Measurements from ENCODE around the gene FGF23.

FGF23 gene

DNA sequence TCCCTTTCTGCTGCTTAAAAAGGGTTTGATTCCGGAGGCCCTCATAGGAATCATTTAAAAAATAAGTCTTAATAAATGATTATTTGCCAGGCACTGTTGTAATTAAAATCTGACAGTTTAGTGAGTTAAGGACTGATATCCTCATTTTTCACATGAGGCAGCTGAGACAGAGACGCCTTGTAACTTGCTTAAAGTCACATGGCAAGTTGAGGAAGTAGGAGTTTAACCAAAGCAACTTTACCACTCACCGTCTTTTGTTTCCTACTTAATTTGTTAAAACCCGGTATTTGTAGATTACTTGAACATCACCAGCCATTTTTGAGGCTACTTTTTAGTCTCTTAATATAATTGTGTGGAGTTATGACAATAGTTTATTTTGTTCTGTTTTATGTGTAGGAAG is 56.1 kb downstream of the FGF23 start:
- DNase-seq (no peak), ATAC-seq (ENCODE audit: insufficient read depth, low read depth) (no peak)
- Histone ChIP-seq H3K9ac (ENCODE audit: low read depth, low read length) (no peak overlapping the region), H3K27me3 (ENCODE audit: insufficient read depth, low read length, poor library complexity) (no peaks in the 10 kb centered on the region), H3K4me1 (ENCODE audit: insufficient read depth, low read length) (peaks cover 34% of the 10 kb centered on the region), H3K36me3 (ENCODE audit: insufficient read depth, low read length) (peaks cover 3% of the 10 kb centered on the region; the same call in 1 of the 2 replicates), H3K9me3 (ENCODE audit: insufficient read depth, low read length, severe bottlenecking) (no peaks in the 10 kb centered on the region), H3K4me3 (ENCODE audit: low read depth in 1 of 2, low read length in 2 of 2) (no peak overlapping the region), H2AFZ (ENCODE audit: low read depth, low read length) (no peak overlapping the region), H3K4me2 (ENCODE audit: insufficient read depth, low read length) (peak overlapping the region; percentile 79; the same call in 1 of the 2 replicates), H4K20me1 (ENCODE audit: insufficient read depth, low read length) (no peaks in the 10 kb centered on the region; the same call in 1 of the 2 replicates), H3K27ac (ENCODE audit: low read length) (no peak overlapping the region), H3K79me2 (ENCODE audit: insufficient read depth, low read length) (peaks cover 26% of the 10 kb centered on the region)
- TF ChIP-seq, protein P1, sequence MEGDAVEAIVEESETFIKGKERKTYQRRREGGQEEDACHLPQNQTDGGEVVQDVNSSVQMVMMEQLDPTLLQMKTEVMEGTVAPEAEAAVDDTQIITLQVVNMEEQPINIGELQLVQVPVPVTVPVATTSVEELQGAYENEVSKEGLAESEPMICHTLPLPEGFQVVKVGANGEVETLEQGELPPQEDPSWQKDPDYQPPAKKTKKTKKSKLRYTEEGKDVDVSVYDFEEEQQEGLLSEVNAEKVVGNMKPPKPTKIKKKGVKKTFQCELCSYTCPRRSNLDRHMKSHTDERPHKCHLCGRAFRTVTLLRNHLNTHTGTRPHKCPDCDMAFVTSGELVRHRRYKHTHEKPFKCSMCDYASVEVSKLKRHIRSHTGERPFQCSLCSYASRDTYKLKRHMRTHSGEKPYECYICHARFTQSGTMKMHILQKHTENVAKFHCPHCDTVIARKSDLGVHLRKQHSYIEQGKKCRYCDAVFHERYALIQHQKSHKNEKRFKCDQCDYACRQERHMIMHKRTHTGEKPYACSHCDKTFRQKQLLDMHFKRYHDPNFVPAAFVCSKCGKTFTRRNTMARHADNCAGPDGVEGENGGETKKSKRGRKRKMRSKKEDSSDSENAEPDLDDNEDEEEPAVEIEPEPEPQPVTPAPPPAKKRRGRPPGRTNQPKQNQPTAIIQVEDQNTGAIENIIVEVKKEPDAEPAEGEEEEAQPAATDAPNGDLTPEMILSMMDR (IDR thresholded peaks at IDR 0.05; ENCODE audit: borderline replicate concordance, extremely low read depth, low read length, poor library complexity, severe bottlenecking) = no peak

DNA sequence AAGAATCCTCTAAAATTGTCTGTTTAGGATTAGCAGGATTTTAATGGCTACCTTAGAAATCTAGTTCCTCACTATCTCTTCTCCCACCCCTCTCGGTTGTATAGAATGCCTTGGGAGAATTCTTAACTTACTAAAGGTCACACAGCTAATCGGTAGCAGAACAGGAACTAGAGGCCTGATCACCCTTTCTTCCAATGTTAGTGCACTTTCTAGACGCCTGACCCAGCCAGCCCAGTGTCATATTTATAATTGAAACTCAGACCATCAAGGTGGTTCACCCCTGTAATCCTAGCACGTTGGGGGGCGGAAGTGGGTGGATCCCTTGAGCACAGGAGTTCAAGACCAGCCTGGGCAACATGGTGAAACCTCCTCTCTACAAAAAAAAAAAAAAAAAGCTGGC is 56.8 kb downstream of the FGF23 start:
- ATAC-seq (ENCODE audit: insufficient read depth, low read depth) = no peak
- Histone ChIP-seq H3K36me3 (ENCODE audit: insufficient read depth, low read length) (peaks cover 3% of the 10 kb centered on the region; the same call in 1 of the 2 replicates), H3K4me1 (ENCODE audit: insufficient read depth, low read length) (peaks cover 34% of the 10 kb centered on the region), H3K79me2 (ENCODE audit: insufficient read depth, low read length) (peaks cover 26% of the 10 kb centered on the region), H3K4me2 (ENCODE audit: insufficient read depth, low read length) (peak overlapping the region; percentile 79), H3K9me3 (ENCODE audit: insufficient read depth, low read length, severe bottlenecking) (no peaks in the 10 kb centered on the region), H3K27me3 (ENCODE audit: insufficient read depth, low read length, poor library complexity) (no peaks in the 10 kb centered on the region), H2AFZ (ENCODE audit: low read depth, low read length) (no peak overlapping the region), H4K20me1 (ENCODE audit: insufficient read depth, low read length) (no peaks in the 10 kb centered on the region; the same call in 1 of the 2 replicates), H3K9ac (ENCODE audit: low read depth, low read length) (no peak overlapping the region; the same call in 1 of the 2 replicates), H3K27ac (ENCODE audit: low read length) (no peak overlapping the region; the same call in 1 of the 2 replicates), H3K4me3 (ENCODE audit: low read depth in 1 of 2, low read length in 2 of 2) (peak overlapping the region in 1 of 2 experiments; percentile 81; a peak in 1 of 4 replicates)
- TF ChIP-seq EZH2 (IDR thresholded peaks at IDR 0.05; ENCODE audit: borderline replicate concordance, low read depth, low read length, severe bottlenecking) = no peak
- TF ChIP-seq, protein P1 (IDR thresholded peaks at IDR 0.05; ENCODE audit: borderline replicate concordance, extremely low read depth, low read length, poor library complexity, severe bottlenecking) = no peak
- no peak for DNase-seq

DNA sequence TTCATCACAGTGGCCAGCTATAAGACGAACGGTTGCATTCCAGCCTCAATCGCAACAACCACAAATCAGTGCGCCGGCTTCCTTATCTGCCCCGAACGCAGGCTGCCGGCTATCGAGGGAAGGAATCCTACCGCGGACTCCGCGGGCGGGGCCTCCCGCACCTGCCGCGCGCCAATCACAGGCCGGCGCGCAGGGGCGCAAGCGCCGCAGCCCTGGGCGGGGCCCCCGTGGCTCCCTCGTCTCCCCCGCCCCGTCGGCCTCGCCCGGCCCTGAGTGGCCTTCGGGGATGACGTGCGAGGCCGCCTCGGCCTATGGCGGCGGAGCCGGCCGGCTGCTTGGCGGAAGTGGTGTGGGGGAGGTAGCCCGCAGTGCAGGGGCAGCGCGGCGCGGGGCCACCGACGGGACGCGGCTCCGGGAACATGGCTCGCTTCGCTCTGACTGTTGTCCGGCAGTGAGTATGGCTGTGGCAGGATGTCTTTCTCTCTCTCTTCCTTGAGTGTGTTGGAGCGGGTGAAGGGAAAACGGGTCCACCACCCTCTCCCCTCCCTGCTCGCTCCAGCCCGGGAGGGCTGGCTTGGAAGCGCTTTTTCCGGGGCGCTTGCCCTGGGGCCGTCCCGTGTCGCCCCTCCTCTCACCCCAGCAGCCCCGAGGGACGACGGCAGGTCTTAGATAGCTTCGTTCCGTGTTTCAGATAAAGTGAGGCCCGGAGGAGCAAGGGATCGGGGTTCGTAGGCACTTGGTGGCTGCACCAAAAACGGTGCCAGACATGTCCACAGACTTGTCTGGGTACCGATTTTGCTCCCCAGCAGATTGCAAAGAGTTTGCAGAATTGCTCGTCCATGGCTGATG is 58.4 kb downstream of the FGF23 start, which contains the start of gene TIGAR:
Gene TIGAR (plus strand): TSS at position 361 of the 849 bp plus-strand sequence. CDS start 59 bp downstream, at position 420.
- ATAC-seq (ENCODE audit: insufficient read depth, low read depth) = peak; percentile 98
- peak within 1 kb of the TSS; percentile 40 to 81 for H3K4me3 ChIP-seq (ENCODE audit: low read depth in 1 of 2, low read length in 2 of 2)

More for the DNA sequence above, 58.4 kb downstream of the FGF23 start, which contains the start of gene TIGAR:
- peak within 1 kb of the TSS; percentile 71 for H3K27ac ChIP-seq (ENCODE audit: low read length)
- TF ChIP-seq, protein P1 (IDR thresholded peaks at IDR 0.05; ENCODE audit: borderline replicate concordance, extremely low read depth, low read length, poor library complexity, severe bottlenecking) = no peak
- no peaks in the 10 kb centered on the region; the same call in 1 of the 2 replicates for H4K20me1 ChIP-seq (ENCODE audit: insufficient read depth, low read length)
- peak within 1 kb of the TSS; percentile 99 for H2AFZ ChIP-seq (ENCODE audit: low read depth, low read length)
- peaks cover 34% of the 10 kb centered on the region for H3K4me1 ChIP-seq (ENCODE audit: insufficient read depth, low read length)
- no peaks in the 10 kb centered on the region for H3K9me3 ChIP-seq (ENCODE audit: insufficient read depth, low read length, severe bottlenecking)
- peak within 1 kb of the TSS; percentile 67 for H3K9ac ChIP-seq (ENCODE audit: low read depth, low read length)
- H3K4me2 ChIP-seq (ENCODE audit: insufficient read depth, low read length) = peak within 1 kb of the TSS; percentile 79
- no peaks in the 10 kb centered on the region for H3K27me3 ChIP-seq (ENCODE audit: insufficient read depth, low read length, poor library complexity)
- H3K79me2 ChIP-seq (ENCODE audit: insufficient read depth, low read length) = peaks cover 23% of the 10 kb centered on the region
- peaks cover 1% of the 10 kb centered on the region; the same call in 1 of the 2 replicates for H3K36me3 ChIP-seq (ENCODE audit: insufficient read depth, low read length)
- peak; percentile 90 for DNase-seq
